ENCODE data around the gene TLE4.

Gene TLE4

DNA sequence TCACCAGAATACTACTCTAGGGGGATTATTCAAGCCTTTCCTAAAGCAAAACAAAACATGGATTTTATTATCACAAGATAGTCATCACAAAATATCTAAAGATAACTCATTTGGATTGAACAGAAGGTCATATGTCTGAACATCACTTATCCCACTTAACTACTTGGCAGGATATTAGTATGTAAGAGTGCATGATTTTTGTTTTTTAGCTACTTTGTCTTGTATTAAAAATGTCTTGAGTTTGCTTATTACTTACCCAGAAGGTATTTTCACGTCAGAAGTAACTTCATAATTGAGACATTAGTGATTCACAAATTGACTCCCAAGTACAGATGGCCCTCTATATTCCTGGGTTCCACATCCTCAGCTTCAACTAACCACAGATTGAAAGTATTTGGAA is 113.8 kb downstream of the TLE4 start:
- no peak overlapping the region for H3K27ac ChIP-seq (replicated peaks)
- no peak for DNase-seq (ENCODE audit: low read depth in 1 of 2, low spot score in 1 of 2)
- no peak overlapping the region for H3K4me3 ChIP-seq (replicated peaks; ENCODE audit: insufficient read depth, low read length)
- no peaks in the 10 kb centered on the region for H3K27me3 ChIP-seq (ENCODE audit: insufficient read depth, poor library complexity, severe bottlenecking)
- TF ChIP-seq SPI1 (IDR thresholded peaks at IDR 0.05; ENCODE audit: borderline replicate concordance, low read depth) (no peak), POLR2AphosphoS5 (IDR thresholded peaks at IDR 0.05; ENCODE audit: low read depth) (no peak), GABPA (IDR thresholded peaks at IDR 0.05; ENCODE audit: low read depth) (no peak)
- TF ChIP-seq, protein P1, sequence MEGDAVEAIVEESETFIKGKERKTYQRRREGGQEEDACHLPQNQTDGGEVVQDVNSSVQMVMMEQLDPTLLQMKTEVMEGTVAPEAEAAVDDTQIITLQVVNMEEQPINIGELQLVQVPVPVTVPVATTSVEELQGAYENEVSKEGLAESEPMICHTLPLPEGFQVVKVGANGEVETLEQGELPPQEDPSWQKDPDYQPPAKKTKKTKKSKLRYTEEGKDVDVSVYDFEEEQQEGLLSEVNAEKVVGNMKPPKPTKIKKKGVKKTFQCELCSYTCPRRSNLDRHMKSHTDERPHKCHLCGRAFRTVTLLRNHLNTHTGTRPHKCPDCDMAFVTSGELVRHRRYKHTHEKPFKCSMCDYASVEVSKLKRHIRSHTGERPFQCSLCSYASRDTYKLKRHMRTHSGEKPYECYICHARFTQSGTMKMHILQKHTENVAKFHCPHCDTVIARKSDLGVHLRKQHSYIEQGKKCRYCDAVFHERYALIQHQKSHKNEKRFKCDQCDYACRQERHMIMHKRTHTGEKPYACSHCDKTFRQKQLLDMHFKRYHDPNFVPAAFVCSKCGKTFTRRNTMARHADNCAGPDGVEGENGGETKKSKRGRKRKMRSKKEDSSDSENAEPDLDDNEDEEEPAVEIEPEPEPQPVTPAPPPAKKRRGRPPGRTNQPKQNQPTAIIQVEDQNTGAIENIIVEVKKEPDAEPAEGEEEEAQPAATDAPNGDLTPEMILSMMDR (IDR thresholded peaks at IDR 0.05; ENCODE audit: insufficient read depth, low read length): no peak
- TF ChIP-seq, protein P2, sequence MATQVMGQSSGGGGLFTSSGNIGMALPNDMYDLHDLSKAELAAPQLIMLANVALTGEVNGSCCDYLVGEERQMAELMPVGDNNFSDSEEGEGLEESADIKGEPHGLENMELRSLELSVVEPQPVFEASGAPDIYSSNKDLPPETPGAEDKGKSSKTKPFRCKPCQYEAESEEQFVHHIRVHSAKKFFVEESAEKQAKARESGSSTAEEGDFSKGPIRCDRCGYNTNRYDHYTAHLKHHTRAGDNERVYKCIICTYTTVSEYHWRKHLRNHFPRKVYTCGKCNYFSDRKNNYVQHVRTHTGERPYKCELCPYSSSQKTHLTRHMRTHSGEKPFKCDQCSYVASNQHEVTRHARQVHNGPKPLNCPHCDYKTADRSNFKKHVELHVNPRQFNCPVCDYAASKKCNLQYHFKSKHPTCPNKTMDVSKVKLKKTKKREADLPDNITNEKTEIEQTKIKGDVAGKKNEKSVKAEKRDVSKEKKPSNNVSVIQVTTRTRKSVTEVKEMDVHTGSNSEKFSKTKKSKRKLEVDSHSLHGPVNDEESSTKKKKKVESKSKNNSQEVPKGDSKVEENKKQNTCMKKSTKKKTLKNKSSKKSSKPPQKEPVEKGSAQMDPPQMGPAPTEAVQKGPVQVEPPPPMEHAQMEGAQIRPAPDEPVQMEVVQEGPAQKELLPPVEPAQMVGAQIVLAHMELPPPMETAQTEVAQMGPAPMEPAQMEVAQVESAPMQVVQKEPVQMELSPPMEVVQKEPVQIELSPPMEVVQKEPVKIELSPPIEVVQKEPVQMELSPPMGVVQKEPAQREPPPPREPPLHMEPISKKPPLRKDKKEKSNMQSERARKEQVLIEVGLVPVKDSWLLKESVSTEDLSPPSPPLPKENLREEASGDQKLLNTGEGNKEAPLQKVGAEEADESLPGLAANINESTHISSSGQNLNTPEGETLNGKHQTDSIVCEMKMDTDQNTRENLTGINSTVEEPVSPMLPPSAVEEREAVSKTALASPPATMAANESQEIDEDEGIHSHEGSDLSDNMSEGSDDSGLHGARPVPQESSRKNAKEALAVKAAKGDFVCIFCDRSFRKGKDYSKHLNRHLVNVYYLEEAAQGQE (IDR thresholded peaks at IDR 0.05; ENCODE audit: insufficient replicate concordance, low read depth): no peak

DNA sequence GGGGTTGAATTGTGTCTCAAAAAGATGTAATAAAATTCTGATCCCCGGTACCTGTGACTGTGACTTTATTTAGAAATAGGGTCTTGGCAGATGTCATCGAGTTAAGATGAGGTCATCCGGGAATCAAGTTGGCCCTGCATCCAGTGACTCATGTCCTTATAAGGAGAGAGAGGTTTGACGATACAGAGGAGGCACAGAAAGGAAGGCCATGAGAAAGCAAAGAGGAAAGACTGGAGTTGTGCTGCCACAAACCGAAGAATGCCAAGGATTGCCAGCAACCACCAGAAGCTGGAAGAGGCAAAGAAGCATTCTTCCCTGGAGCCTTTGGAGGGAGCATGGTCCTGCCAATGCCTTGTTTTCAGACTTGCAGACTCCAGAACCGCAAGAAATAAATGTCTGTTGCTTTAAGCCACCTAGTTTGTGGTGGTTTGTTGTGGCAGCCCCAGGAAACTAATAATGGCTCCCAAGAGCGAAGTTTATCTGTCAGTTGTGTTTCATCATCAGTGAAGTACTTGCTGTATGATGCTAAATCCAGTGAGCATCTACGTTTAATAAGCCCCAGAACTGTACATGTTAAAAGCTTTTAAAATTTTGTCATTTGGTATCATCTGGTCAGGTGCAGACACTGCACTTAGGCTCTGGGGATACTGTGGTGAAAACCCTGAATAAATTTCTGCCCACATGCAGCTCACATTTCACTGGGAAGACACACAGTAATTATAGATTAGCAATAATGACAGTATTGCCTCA is 114.8 kb downstream of the TLE4 start:
- no peak overlapping the region for H3K4me3 ChIP-seq (replicated peaks; ENCODE audit: insufficient read depth, low read length)
- DNase-seq (ENCODE audit: low read depth in 1 of 2, low spot score in 1 of 2): no peak
- TF ChIP-seq, protein P2 (IDR thresholded peaks at IDR 0.05; ENCODE audit: insufficient replicate concordance, low read depth): no peak
- TF ChIP-seq, protein P1 (IDR thresholded peaks at IDR 0.05; ENCODE audit: insufficient read depth, low read length): no peak
- TF ChIP-seq SPI1 (IDR thresholded peaks at IDR 0.05; ENCODE audit: borderline replicate concordance, low read depth): no peak
- TF ChIP-seq GABPA (IDR thresholded peaks at IDR 0.05; ENCODE audit: low read depth): no peak
- no peak for TF ChIP-seq POLR2AphosphoS5 (IDR thresholded peaks at IDR 0.05; ENCODE audit: low read depth)
- H3K27me3 ChIP-seq (ENCODE audit: insufficient read depth, poor library complexity, severe bottlenecking): no peaks in the 10 kb centered on the region
- H3K27ac ChIP-seq (replicated peaks): no peak overlapping the region

DNA sequence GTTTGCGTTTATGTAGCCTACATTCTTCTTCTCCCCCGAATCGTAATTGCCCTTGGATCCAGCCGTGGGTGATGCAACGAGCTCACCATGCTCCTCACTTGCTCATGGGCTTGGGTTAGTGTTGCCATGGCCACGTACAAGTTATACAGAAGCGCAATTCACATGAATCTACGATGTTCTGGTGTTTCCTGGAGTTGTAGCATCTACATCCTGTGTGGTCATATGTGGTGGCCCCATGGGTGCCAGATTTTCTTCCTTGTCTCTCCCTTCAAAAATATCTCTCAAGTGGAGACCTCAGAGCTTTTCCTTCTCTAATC is 115.3 kb downstream of the TLE4 start:
- H3K27ac ChIP-seq (replicated peaks): no peak overlapping the region
- no peak for DNase-seq (ENCODE audit: low read depth in 1 of 2, low spot score in 1 of 2)

DNA sequence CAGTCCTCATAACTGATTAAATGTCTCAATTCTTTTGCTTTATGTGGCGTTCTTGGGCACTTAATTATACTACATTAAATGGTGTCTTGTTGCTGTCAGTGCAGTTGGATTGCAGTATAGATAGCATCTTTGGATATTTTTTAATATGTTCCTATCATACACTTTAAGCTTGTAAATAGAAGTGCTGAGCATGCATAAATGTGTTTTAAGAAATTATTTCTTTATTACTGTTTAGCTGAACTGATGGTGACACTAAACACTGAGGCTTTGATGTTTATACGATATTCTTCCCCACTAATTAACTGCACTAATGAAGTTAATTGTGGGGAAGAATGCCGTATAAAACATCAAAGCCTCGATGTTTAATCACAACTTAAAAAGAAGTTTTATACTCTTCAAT is 116.6 kb downstream of the TLE4 start:
- TF ChIP-seq GABPA (IDR thresholded peaks at IDR 0.05; ENCODE audit: low read depth): no peak
- TF ChIP-seq, protein P2 (IDR thresholded peaks at IDR 0.05; ENCODE audit: insufficient replicate concordance, low read depth): no peak
- TF ChIP-seq, protein P1 (IDR thresholded peaks at IDR 0.05; ENCODE audit: insufficient read depth, low read length): no peak
- no peak for TF ChIP-seq SPI1 (IDR thresholded peaks at IDR 0.05; ENCODE audit: borderline replicate concordance, low read depth)
- no peak for TF ChIP-seq POLR2AphosphoS5 (IDR thresholded peaks at IDR 0.05; ENCODE audit: low read depth)
- Histone ChIP-seq H3K27ac (replicated peaks) (no peak overlapping the region), H3K4me3 (replicated peaks; ENCODE audit: insufficient read depth, low read length) (no peak overlapping the region), H3K27me3 (ENCODE audit: insufficient read depth, poor library complexity, severe bottlenecking) (no peaks in the 10 kb centered on the region)
- no peak for DNase-seq (ENCODE audit: low read depth in 1 of 2, low spot score in 1 of 2)

More for the DNA sequence above, 115.3 kb downstream of the TLE4 start:
- H3K4me3 ChIP-seq (replicated peaks; ENCODE audit: insufficient read depth, low read length): no peak overlapping the region
- H3K27me3 ChIP-seq (ENCODE audit: insufficient read depth, poor library complexity, severe bottlenecking): no peaks in the 10 kb centered on the region
- no peak for TF ChIP-seq POLR2AphosphoS5 (IDR thresholded peaks at IDR 0.05; ENCODE audit: low read depth)

All from HL-60 (cell line).